AG10803 (cell line): ENCODE results near the gene OR4M1.
"Not testable (repeated sequence)": the region's sequence is repeated elsewhere in the genome, so short reads cannot be mapped to it uniquely, and the experiment has no call there.

Source experiments
- DNase-seq: peaks from one replicate; pipeline ENCODE4 v3.0.0; 2010; ENCODE audit warnings: low read depth
- H3K4me3 ChIP-seq: 2 replicates; pipeline ENCODE4 v1.5.1; 2011; ENCODE audit warnings: mild to moderate bottlenecking, low read length, control low read depth
- TF ChIP-seq, protein P1 (sequence below): conservative IDR thresholded peaks from 2 replicates; pipeline ENCODE4 v1.5.1; 2011; ENCODE audit warnings: mild to moderate bottlenecking, low read length, control low read depth, inconsistent platforms

OR4M1 gene

GRCh38 chr14:19775587-19775986 lies 2.3 kb downstream of the OR4M1 start:
- TF ChIP-seq, protein P1, sequence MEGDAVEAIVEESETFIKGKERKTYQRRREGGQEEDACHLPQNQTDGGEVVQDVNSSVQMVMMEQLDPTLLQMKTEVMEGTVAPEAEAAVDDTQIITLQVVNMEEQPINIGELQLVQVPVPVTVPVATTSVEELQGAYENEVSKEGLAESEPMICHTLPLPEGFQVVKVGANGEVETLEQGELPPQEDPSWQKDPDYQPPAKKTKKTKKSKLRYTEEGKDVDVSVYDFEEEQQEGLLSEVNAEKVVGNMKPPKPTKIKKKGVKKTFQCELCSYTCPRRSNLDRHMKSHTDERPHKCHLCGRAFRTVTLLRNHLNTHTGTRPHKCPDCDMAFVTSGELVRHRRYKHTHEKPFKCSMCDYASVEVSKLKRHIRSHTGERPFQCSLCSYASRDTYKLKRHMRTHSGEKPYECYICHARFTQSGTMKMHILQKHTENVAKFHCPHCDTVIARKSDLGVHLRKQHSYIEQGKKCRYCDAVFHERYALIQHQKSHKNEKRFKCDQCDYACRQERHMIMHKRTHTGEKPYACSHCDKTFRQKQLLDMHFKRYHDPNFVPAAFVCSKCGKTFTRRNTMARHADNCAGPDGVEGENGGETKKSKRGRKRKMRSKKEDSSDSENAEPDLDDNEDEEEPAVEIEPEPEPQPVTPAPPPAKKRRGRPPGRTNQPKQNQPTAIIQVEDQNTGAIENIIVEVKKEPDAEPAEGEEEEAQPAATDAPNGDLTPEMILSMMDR, result no peak
- no peak for DNase-seq
- H3K4me3 ChIP-seq, result no peak overlapping the region

- not testable (repeated sequence) for DNase-seq, H3K4me3 ChIP-seq
Measured at GRCh38 chr14:19785848-19786247, 12.5 kb downstream of the OR4M1 start.

DNA sequence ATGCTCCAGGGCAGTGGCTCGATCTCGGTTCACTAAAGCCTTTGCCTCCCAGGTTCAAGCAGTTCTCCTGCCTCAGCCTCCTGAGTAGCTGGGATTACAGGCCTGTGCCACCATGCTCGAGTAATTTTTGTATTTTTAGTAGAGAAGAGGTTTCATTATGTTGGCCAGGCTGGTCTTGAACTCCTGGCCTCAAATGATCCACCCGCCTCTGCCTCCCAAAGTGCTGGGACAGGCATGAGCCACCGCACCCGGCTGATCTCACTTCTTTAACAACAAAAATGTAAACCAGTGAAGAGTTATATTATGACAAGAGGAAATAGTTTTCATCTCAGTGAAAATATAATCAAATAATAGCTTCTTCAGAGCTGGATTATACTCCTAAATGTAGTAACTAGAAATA lies 14.0 kb downstream of the OR4M1 start:
- not testable (repeated sequence) for H3K4me3 ChIP-seq, DNase-seq

DNA sequence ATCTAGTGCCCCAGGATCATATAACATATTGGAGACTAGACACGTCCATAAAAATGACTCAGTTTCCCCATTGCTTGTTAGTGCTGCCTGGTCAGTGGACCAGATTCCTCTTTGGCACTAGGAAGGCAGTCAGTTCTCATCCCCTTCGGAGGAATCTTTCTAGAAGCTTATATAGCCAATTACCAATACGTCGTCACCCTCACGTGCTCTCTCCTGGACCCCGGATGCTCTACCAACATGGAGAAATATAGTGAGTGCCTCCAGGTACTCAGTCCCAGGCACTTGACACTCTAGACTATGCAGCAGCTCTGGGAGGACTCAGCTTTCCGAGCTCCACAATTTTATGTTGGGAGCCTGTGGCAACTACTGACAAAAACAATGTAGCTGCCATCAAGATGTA lies 14.8 kb downstream of the OR4M1 start:
- H3K4me3 ChIP-seq, DNase-seq: not testable (repeated sequence)

DNA sequence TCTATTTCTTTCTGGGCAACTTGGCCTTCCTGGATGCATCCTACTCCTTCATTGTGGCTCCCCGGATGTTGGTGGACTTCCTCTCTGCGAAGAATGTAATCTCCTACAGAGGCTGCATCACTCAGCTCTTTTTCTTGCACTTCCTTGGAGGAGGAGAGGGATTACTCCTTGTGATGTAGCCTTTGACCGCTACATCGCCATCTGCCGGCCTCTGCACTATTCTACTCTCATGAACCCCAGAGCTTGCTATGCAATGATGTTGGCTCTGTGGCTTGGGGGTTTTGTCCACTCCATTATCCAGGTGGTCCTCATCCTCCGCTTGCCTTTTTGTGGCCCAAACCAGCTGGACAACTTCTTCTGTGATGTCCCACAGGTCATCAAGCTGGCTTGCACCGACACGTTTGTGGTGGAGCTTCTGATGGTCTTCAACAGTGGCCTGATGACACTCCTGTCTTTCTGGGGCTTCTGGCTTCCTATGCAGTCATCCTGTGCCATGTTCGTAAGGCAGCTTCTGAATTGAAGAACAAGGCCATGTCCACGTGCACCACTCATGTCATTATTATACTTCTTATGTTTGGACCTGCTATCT lies 23.3 kb downstream of the OR4M1 start:
- H3K4me3 ChIP-seq, DNase-seq: not testable (repeated sequence)

DNA sequence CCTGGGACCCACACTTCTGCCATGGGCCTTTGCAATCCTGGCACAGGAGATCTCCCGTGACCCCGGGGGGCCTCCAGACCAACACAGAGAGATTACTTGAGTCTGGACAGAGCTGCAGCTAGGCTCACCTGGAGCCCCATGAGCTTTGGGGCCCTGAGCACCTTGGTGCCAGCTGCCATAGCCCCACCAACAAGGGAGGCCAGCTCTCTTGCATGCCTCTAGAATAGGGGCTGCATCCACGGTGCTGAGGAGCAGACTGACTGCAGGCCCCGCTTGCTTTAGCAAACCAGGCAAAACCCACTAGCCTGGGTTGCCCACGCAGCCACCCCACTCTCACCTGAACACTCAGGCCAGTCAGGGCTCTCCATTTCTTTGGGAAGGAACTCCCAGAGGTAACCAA lies 26.6 kb downstream of the OR4M1 start:
- DNase-seq, result no peak
- TF ChIP-seq, protein P1, result no peak
- H3K4me3 ChIP-seq, result no peak overlapping the region

DNA sequence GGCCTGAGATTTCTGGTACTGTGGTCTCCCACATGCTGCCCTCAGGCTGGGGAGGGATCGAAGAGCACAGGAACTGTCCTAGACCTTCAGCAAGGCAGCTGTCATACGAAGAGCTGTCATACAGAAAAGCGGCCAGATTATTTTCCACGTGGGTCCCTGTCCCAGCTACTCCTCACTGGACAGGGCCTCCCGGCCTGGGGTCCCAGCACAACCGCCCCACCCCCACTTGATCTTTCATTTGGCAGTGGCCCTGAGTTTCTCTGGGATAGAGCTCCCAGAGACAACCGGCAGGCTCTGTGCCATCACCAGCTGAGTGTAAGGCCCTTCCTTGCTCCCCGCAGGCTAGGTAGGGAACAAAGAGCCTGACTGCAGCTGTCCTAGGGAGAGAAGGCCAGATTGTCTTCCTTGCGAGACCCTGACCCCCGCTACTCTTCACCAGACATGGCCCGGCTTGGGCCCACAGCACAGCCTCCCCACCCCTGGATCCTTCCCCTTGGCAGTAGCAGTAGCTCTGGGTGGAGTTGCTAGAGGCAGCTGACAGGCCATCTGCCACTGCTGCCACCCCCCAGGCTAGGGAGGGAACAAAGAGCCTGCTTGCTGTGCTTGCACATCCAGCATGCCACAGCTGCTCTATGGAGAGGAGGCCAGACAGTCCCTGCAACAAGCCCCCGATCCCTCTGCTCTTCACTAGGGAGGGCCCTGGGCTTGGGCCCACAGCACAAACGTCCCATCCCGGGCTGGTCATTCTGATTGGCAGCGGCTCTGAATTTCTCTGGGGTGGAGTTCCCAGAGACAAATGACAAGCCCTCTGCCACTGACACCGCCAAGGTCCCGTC lies 27.2 kb downstream of the OR4M1 start:
- no peak for DNase-seq
- TF ChIP-seq, protein P1, result no peak
- no peak overlapping the region for H3K4me3 ChIP-seq

DNA sequence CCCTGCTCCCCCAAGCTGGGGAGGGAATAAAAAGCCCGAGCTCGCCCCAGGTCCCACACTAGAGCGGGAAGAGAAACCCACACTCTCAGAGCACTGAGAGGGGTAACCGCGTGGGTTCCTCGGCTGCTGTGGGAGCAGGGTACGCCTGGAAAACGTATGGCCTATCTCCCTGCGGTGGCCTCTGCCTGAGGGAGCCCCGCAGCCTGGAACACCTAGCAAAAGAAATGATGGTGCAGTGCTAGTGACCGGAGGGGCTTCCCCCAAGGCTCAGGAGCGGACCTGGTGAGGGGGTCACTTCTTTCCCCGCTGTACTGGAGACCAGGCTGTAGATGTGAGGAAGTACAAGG lies 27.8 kb downstream of the OR4M1 start:
- TF ChIP-seq, protein P1, result no peak
- DNase-seq, result no peak
- H3K4me3 ChIP-seq, result no peak overlapping the region

GRCh38 chr14:19803470-19803869 lies 30.2 kb downstream of the OR4M1 start, which contains the start of gene OR4N2:
TSS of gene OR4N2 (plus strand) at chr14:19803770. CDS start at chr14:19827449, 23,679 bp downstream.
- not testable (repeated sequence) for H3K4me3 ChIP-seq, DNase-seq

DNA sequence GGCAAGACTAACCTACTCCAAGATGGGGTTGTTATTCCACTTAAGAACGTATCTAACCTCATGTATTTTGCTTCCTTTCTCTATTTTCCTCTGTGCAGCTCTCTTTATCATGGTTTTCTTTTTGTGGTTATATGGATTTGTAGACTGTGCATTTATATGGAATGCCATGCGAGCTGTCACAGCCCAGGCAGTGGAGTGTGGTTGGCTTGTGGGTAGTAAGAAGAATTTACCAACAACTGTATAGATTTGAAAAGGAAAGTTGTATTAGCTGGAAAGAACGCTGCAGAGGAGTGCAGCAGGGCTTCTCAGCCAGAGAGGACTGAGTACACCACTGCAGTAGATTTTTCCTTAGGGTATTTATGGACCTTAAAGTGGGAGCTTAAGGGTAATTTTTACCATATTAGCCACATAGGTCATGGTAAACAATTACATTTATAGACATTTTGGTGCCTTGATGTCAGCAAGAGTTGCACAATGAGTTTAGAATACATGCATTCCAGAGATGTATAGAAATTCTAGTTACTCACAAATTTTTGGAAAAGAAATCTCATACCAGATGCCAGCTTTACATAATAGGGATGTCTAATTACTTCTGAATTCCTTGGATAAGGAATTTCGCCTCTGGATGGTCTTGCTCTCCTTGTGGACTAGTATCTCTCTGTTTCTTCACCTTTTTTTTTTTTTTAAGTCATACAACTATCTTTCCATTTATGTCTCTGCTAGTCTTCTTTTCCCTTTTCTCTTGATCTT lies 40.0 kb downstream of the OR4M1 start:
- H3K4me3 ChIP-seq, DNase-seq: not testable (repeated sequence)

DNA sequence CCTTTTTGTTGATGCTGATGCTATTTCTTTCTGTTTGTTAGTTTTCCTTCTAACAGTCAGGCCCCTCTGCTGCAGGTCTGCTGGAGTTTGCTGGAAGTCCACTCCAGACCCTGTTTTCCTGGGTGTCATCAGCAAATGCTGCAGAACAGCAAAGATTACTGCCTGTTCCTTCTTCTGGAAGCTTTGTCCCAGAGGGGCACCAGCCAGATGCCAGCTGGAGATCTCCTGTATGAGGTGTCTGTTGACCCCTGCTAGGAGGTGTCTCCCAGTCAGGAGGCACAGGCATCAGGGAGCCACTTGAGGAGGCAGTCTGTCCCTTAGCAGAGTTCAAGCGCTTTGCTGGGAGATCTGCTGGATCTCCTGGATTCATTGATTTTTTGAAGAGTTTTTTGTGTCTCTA lies 46.6 kb downstream of the OR4M1 start:
- DNase-seq, H3K4me3 ChIP-seq: not testable (repeated sequence)

GRCh38 chr14:19821016-19821415 lies 47.7 kb downstream of the OR4M1 start:
- not testable (repeated sequence) for H3K4me3 ChIP-seq, DNase-seq
